HL-60 (cell line): ENCODE results near the gene TSPEAR.

Source experiments
- DNase-seq, 2 experiments: peaks; one replicate each; pipeline ENCODE4 v3.0.0-alpha.2; 2010 to 2020; ENCODE audit warnings: low read depth in 1 of 2, low spot score in 1 of 2
- H3K27ac ChIP-seq: fragments of 250-450 bp; sonication (Bioruptor Pico); replicated peaks from 2 replicates; pipeline ENCODE4 v1.5.1; 2020; ENCODE audit warnings: mild to moderate bottlenecking, moderate library complexity
- H3K27me3 ChIP-seq: fragments of 250-450 bp; sonication (Bioruptor Pico); 2 replicates; pipeline ENCODE4 v1.5.1; 2021; ENCODE audit warnings: mild to moderate bottlenecking, moderate library complexity; ENCODE audit not compliant: insufficient read depth, poor library complexity, severe bottlenecking
- H3K4me3 ChIP-seq: replicated peaks from 2 replicates; pipeline ENCODE4 v1.5.1; 2011; ENCODE audit warnings: mild to moderate bottlenecking, control low read depth, low read length; ENCODE audit not compliant: insufficient read depth
- GABPA ChIP-seq: IDR thresholded peaks from 2 replicates; pipeline ENCODE4 v1.6.1; 2012; ENCODE audit warnings: low read depth
- POLR2AphosphoS5 ChIP-seq: IDR thresholded peaks from 2 replicates; pipeline ENCODE4 v1.6.1; 2012; ENCODE audit warnings: low read depth
- SPI1 ChIP-seq: IDR thresholded peaks from 2 replicates; pipeline ENCODE4 v1.6.1; 2012; ENCODE audit warnings: low read depth, mild to moderate bottlenecking, borderline replicate concordance
- TF ChIP-seq, protein P1 (sequence below): IDR thresholded peaks from 2 replicates; pipeline ENCODE4 v1.6.1; 2012; ENCODE audit warnings: low read depth; ENCODE audit not compliant: insufficient replicate concordance
- TF ChIP-seq, protein P2 (sequence below): IDR thresholded peaks from one replicate; pipeline ENCODE4 v1.5.1; 2011; ENCODE audit warnings: low read length, control low read depth, inconsistent platforms; ENCODE audit not compliant: insufficient read depth

Gene TSPEAR

DNA sequence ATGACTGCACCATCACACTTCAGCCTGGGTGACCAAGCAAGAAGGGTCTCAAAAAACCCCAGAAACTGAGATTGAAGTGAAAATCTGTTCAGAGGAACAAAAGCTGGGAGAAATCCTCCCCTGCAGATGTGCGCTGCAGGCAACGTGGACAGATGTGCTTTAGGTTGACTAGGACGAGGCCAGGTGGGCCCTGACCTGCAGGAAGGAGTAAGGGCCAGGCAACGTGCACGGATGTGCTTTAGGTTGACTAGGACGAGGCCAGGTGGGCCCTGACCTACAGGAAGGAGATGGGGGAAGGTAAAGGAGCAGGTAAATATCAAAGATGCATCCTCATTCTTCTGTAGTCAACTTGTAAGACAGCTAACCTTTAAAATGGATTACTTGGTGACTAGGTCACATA lies 26.9 kb downstream of the TSPEAR start:
- Histone ChIP-seq H3K27ac (no peak overlapping the region), H3K4me3 (no peak overlapping the region), H3K27me3 (no peaks in the 10 kb centered on the region)
- DNase-seq: no peak
- TF ChIP-seq GABPA (no peak), SPI1 (no peak)
- TF ChIP-seq, protein P1, sequence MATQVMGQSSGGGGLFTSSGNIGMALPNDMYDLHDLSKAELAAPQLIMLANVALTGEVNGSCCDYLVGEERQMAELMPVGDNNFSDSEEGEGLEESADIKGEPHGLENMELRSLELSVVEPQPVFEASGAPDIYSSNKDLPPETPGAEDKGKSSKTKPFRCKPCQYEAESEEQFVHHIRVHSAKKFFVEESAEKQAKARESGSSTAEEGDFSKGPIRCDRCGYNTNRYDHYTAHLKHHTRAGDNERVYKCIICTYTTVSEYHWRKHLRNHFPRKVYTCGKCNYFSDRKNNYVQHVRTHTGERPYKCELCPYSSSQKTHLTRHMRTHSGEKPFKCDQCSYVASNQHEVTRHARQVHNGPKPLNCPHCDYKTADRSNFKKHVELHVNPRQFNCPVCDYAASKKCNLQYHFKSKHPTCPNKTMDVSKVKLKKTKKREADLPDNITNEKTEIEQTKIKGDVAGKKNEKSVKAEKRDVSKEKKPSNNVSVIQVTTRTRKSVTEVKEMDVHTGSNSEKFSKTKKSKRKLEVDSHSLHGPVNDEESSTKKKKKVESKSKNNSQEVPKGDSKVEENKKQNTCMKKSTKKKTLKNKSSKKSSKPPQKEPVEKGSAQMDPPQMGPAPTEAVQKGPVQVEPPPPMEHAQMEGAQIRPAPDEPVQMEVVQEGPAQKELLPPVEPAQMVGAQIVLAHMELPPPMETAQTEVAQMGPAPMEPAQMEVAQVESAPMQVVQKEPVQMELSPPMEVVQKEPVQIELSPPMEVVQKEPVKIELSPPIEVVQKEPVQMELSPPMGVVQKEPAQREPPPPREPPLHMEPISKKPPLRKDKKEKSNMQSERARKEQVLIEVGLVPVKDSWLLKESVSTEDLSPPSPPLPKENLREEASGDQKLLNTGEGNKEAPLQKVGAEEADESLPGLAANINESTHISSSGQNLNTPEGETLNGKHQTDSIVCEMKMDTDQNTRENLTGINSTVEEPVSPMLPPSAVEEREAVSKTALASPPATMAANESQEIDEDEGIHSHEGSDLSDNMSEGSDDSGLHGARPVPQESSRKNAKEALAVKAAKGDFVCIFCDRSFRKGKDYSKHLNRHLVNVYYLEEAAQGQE: no peak
- TF ChIP-seq, protein P2, sequence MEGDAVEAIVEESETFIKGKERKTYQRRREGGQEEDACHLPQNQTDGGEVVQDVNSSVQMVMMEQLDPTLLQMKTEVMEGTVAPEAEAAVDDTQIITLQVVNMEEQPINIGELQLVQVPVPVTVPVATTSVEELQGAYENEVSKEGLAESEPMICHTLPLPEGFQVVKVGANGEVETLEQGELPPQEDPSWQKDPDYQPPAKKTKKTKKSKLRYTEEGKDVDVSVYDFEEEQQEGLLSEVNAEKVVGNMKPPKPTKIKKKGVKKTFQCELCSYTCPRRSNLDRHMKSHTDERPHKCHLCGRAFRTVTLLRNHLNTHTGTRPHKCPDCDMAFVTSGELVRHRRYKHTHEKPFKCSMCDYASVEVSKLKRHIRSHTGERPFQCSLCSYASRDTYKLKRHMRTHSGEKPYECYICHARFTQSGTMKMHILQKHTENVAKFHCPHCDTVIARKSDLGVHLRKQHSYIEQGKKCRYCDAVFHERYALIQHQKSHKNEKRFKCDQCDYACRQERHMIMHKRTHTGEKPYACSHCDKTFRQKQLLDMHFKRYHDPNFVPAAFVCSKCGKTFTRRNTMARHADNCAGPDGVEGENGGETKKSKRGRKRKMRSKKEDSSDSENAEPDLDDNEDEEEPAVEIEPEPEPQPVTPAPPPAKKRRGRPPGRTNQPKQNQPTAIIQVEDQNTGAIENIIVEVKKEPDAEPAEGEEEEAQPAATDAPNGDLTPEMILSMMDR: no peak

DNA sequence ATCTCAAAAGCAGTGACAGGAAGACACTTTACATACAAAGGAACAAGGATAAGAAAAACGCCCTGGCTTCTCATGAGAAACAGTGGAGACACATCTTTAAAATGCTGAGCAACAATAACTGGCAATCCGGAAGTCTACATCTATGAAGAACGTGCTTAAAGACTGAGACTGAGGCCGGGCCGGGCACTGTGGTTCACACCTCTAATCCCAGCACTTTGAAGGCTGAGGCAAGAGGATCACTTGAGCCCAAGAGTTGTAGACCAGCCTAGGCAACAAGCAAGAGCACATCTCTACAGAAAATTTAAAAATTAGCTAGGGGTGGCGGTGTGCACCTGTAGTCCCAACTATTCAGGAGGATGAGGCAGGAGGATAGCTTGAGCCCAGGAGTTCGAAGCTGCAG lies 27.3 kb downstream of the TSPEAR start:
- DNase-seq: no peak
- Histone ChIP-seq H3K27ac (no peak overlapping the region), H3K27me3 (peaks cover 2% of the 10 kb centered on the region), H3K4me3 (no peak overlapping the region)
- TF ChIP-seq, protein P2: no peak
- TF ChIP-seq GABPA (no peak), POLR2AphosphoS5 (no peak), SPI1 (no peak)
- TF ChIP-seq, protein P1: no peak

DNA sequence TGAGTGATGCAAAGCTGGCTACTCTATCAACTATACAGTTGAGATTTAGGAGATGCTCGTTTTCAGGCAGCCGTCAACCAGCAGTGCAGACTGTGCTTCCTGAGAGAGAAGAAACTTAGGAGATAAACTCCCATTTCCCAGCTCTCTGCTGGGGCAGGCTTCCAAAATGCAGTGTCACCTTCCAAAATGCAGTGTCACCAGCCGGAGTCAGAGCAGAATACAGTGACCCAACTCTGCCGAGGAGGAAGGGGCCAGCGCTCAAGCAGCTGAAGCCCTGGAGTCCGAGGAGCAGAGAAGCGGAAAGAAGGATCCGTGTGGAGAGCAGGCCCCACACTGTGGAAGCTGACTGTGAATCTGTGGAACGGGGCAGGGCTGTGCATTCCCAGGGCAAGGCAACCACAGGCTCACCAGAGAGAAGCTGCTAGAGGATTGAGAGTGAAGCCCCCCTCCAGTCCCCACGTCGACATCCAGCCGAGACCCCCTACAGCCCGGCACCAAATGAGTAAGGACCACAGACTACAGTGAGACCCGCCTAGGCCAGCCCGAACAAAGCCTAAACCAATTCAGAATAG lies 28.7 kb downstream of the TSPEAR start:
- peaks cover 6% of the 10 kb centered on the region for H3K27me3 ChIP-seq

More for the DNA sequence above, 28.7 kb downstream of the TSPEAR start:
- TF ChIP-seq, protein P2: no peak
- TF ChIP-seq GABPA (no peak), POLR2AphosphoS5 (no peak), SPI1 (no peak)
- TF ChIP-seq, protein P1: no peak
- H3K27ac ChIP-seq: no peak overlapping the region
- DNase-seq: no peak
- H3K4me3 ChIP-seq: no peak overlapping the region
